KMS-11 (cell line): ENCODE measurements around the gene RAD23B.

Experiments used
- H2AFZ ChIP-seq: fragments of 200-600 bp; sonication (generic); 2 replicates; pipeline ENCODE4 v1.6.1; 2016; ENCODE audit warnings: antibody characterized with exemption, mixed run types, low read depth
- H3K27ac ChIP-seq: fragments of 200-600 bp; sonication (generic); 2 replicates; pipeline ENCODE4 v1.6.1; 2016; ENCODE audit warnings: mild to moderate bottlenecking, mixed run types
- H3K27me3 ChIP-seq: fragments of 200-600 bp; sonication (generic); 2 replicates; pipeline ENCODE4 v1.6.1; 2017; ENCODE audit warnings: mild to moderate bottlenecking, low read depth, mixed run types, moderate library complexity; ENCODE audit not compliant: insufficient read depth
- H3K36me3 ChIP-seq: fragments of 200-600 bp; sonication (generic); 2 replicates; pipeline ENCODE4 v1.6.1; 2017; ENCODE audit warnings: mild to moderate bottlenecking, mixed run types; ENCODE audit not compliant: insufficient read depth
- H3K4me1 ChIP-seq: fragments of 200-600 bp; sonication (generic); 2 replicates; pipeline ENCODE4 v1.6.1; 2016; ENCODE audit warnings: mild to moderate bottlenecking, low read depth, mixed run types; ENCODE audit not compliant: poor library complexity, severe bottlenecking
- H3K4me2 ChIP-seq: fragments of 200-600 bp; sonication (generic); 2 replicates; pipeline ENCODE4 v1.7.0; 2016; ENCODE audit warnings: mild to moderate bottlenecking, mixed run types
- H3K4me3 ChIP-seq: fragments of 200-600 bp; sonication (generic); IDR thresholded peaks from 2 replicates; pipeline ENCODE4 v1.6.1; 2017; ENCODE audit warnings: low read depth, low read length, mixed read lengths; ENCODE audit not compliant: insufficient read depth
- H3K79me2 ChIP-seq: fragments of 200-600 bp; sonication (generic); 2 replicates; pipeline ENCODE4 v1.6.1; 2016; ENCODE audit warnings: low read depth, mixed run types; ENCODE audit not compliant: insufficient read depth
- H3K9ac ChIP-seq: fragments of 200-600 bp; sonication (generic); 2 replicates; pipeline ENCODE4 v1.6.1; 2016; ENCODE audit warnings: mild to moderate bottlenecking, mixed run types
- H4K20me1 ChIP-seq: fragments of 200-600 bp; sonication (generic); 2 replicates; pipeline ENCODE4 v1.6.1; 2016; ENCODE audit warnings: mild to moderate bottlenecking, mixed run types; ENCODE audit not compliant: insufficient read depth
- TF ChIP-seq, protein P1 (sequence below): fragments of 200-600 bp; sonication (generic); conservative IDR thresholded peaks from 2 replicates; pipeline ENCODE4 v1.6.1; 2017; ENCODE audit warnings: low read depth, mild to moderate bottlenecking, antibody characterized with exemption, low read length, moderate library complexity, mixed read lengths

The RAD23B gene

DNA sequence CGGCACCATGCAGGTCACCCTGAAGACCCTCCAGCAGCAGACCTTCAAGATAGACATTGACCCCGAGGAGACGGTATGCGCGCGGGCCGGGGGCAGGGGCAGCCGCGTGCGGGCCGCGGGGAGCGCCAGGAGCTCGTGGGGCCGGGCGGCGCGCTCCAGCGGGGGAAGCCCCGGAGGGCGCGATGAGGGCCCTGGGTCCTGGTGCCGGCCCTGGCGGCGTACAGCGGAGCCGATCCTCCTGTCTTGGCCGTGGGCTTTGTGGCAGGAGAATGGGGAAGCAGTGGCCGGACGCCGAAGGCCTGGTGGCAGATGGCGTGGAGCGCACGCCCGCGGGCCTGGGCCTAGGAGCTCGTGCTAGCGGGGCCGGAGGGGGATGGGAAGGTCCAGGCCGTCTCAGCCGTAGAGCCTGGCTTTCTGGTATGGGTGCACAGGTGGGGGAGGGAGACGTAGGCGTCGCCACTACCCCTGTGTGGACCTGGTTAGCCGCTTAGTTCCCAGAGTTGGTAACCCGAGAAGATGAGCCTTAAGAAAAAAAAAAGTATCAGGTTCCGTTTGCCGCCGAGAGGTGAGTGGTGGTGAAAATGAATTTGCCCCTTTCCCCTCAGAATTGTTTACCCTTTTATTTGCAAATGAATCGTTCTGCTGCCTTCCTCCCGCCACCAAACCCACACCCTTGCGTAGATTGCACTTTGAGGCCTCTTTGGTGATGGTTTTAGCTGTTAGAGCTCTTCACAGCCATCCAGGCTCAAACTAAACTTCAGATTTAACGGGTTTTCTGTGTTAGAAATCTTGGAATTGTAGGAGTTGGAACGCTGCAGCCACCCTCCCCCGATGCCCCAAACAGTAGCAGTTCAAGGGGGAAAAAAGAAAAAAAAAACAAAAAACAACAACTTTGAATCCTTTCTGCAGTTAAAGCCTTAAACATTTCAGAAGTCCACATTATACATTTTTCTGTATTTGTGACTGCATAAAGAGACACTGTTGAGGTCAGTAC lies 841 bp downstream of the RAD23B start:
- peaks cover 56% of the 10 kb centered on the region for H3K79me2 ChIP-seq
- H3K4me3 ChIP-seq = no peak overlapping the region
- no peaks in the 10 kb centered on the region for H3K36me3 ChIP-seq
- H3K27ac ChIP-seq = peak overlapping the region; percentile 99
- peak overlapping the region; percentile 89 for H3K4me2 ChIP-seq
- TF ChIP-seq, protein P1, sequence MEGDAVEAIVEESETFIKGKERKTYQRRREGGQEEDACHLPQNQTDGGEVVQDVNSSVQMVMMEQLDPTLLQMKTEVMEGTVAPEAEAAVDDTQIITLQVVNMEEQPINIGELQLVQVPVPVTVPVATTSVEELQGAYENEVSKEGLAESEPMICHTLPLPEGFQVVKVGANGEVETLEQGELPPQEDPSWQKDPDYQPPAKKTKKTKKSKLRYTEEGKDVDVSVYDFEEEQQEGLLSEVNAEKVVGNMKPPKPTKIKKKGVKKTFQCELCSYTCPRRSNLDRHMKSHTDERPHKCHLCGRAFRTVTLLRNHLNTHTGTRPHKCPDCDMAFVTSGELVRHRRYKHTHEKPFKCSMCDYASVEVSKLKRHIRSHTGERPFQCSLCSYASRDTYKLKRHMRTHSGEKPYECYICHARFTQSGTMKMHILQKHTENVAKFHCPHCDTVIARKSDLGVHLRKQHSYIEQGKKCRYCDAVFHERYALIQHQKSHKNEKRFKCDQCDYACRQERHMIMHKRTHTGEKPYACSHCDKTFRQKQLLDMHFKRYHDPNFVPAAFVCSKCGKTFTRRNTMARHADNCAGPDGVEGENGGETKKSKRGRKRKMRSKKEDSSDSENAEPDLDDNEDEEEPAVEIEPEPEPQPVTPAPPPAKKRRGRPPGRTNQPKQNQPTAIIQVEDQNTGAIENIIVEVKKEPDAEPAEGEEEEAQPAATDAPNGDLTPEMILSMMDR = no peak
- H4K20me1 ChIP-seq = peaks cover 40% of the 10 kb centered on the region
- H3K27me3 ChIP-seq = no peaks in the 10 kb centered on the region; the same call in 1 of the 2 replicates
- peaks cover 54% of the 10 kb centered on the region for H3K4me1 ChIP-seq
- H3K9ac ChIP-seq = peak overlapping the region; percentile 100
- peak overlapping the region; percentile 60 for H2AFZ ChIP-seq

DNA sequence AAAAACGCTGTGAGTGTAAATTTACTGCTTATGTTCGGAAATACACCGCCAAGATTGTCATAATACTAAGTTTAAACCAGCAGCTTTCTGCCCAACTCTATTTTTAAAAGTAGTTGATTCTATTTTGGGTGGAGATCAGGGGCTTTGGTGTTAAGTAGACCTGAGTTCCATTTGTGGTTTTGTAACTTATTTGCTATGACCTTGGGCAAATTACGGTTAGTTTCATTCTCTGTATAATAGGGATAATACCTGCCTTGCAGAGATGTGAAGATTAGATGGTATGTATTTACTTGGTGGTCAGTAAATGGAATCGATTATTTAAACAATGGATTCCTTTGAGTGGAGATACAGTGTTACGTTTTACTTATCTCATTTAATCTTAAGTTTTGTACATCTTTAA lies 1.6 kb downstream of the RAD23B start:
- peak overlapping the region; percentile 100; the same call in 1 of the 2 replicates for H3K9ac ChIP-seq
- H3K4me3 ChIP-seq = no peak overlapping the region
- peaks cover 47% of the 10 kb centered on the region for H4K20me1 ChIP-seq
- no peaks in the 10 kb centered on the region for H3K36me3 ChIP-seq
- peak overlapping the region; percentile 99 for H3K27ac ChIP-seq
- H3K4me1 ChIP-seq = peaks cover 54% of the 10 kb centered on the region
- H2AFZ ChIP-seq = no peak overlapping the region
- H3K4me2 ChIP-seq = peak overlapping the region; percentile 89
- H3K79me2 ChIP-seq = peaks cover 63% of the 10 kb centered on the region
- H3K27me3 ChIP-seq = no peaks in the 10 kb centered on the region; the same call in 1 of the 2 replicates
- TF ChIP-seq, protein P1 = no peak

DNA sequence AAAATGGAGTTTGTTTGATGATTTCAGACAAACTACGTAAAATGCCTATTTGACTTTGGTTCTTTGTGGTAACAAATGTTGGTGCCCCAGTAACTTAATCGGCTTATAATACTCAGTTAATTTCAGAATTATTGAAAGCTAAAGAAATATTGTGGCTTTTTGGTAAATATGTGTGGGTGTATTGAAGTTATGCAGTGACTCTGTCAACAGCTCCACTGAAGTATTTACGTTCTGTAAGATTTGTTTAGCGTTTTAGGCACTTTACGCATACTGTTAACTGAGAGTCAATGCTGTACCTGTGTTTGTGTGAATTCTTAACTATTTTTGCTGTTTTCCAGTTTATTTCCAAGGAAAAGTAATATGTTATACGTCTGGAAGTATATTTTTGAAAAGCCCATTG lies 2.2 kb downstream of the RAD23B start:
- H3K79me2 ChIP-seq = peaks cover 70% of the 10 kb centered on the region
- H4K20me1 ChIP-seq = peaks cover 53% of the 10 kb centered on the region
- H3K4me1 ChIP-seq = peaks cover 58% of the 10 kb centered on the region
- TF ChIP-seq, protein P1 = no peak
- peak overlapping the region; percentile 100; the same call in 1 of the 2 replicates for H3K9ac ChIP-seq
- no peak overlapping the region for H3K4me3 ChIP-seq
- H3K27me3 ChIP-seq = no peaks in the 10 kb centered on the region; the same call in 1 of the 2 replicates
- H2AFZ ChIP-seq = no peak overlapping the region
- peak overlapping the region; percentile 99; the same call in 1 of the 2 replicates for H3K27ac ChIP-seq
- H3K36me3 ChIP-seq = no peaks in the 10 kb centered on the region
- H3K4me2 ChIP-seq = peak overlapping the region; percentile 89

DNA sequence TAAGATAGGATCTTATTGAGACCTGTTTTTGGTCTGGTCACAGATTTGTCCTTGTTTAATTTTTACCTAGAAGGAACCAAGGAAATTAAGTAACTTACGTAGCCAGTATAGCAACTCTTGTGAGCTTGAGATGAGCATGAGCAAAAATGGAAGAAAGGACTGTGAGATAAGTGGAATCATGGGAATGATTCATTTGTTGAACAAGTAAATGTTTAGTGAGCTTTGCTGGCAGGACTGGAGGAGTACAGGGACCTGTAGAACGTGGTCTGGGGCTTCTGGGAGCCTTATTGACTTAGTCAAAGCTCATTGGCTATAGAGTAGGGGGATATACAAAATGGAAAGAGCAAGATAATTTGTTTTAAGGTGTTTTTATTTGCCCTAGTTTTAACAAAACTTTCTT lies 3.0 kb downstream of the RAD23B start:
- TF ChIP-seq, protein P1 = no peak
- Histone ChIP-seq H3K36me3 (no peaks in the 10 kb centered on the region), H3K4me2 (peak overlapping the region; percentile 89), H4K20me1 (peaks cover 61% of the 10 kb centered on the region), H3K4me1 (peaks cover 63% of the 10 kb centered on the region), H3K4me3 (no peak overlapping the region), H3K79me2 (peaks cover 78% of the 10 kb centered on the region), H3K9ac (no peak overlapping the region), H2AFZ (no peak overlapping the region), H3K27me3 (no peaks in the 10 kb centered on the region; the same call in 1 of the 2 replicates), H3K27ac (no peak overlapping the region)
